Measurements from ENCODE around the gene FOSL2.

DNA sequence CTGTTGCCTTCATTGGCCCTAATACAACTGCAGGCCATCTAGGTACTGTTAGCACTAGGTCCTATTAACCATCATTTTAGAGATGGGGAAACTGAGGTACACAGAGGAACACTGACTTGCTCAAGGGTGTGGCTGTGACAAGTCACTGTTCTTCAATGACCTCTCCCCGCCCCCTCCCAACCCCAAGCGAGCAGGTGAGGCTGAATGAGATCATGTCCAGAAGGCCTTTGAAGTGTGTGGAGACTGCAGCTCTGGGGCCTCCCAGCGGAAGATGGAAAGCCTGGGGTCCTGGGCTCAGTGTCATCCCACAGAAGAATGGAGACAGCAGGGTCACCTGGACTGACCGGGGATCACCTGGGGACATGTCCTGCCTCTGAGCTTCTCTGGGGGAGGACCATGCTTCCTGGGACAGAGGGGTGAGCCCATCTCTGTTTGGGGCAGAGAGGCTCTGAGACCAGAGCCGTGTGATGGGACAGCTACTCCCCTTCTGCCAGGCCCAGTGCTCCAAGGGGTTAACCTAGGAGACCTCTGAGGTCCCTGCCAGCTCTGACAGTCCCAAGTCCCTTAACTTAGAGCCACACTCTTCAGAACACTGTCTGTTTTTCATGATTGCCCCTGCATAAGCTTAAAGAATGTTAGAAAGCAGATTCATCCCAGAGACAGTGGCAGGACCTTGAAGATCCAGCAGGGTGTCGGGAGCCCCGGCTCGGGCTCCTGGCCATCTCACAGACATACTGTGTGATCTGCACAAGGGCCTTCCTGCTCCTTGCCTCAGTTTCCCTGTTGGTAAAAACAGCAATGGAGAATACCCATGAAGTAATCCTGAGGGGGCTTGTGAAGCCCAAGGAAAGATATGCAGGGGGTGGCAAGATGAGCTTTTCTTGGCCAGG is 16.7 kb upstream of the FOSL2 start:
- no peak for TF ChIP-seq CTCF (IDR thresholded peaks at IDR 0.05; ENCODE audit: insufficient read depth, low read length)
- TF ChIP-seq POLR2AphosphoS5 (IDR thresholded peaks at IDR 0.05; ENCODE audit: low read depth) = no peak

Measured in HL-60 (cell line).